GM12878 (cell line): ENCODE measurements around the gene ABHD17C. TPM values are rescaled to one million over a fixed set of nuclear protein-coding genes. Genes with fewer than 3 reads are reported as not detected.

ENCODE experiments used
- ATAC-seq: fragments of 200-7000 bp; cut with Tn5 transposase; 3 replicates; pipeline ENCODE4 v1.9.1; 2020; ENCODE audit warnings: mild to moderate bottlenecking, moderate library complexity
- BruUV-seq: library from RNA; stranded (reverse); fragments of 400-500 nt; replicated peaks from 2 replicates; lab custom pipeline; 2021; lab: Mats Ljungman, UMichigan
- CTCF ChIA-PET: fragments of 300-600 bp; sonication (Branson Sonifier 250); formaldehyde crosslinking; extraction: SDS; loops from one replicate; lab custom pipeline; 2021; ENCODE audit warnings: inconsistent platforms; lab: Yijun Ruan, JAX
- POLR2A ChIA-PET: fragments of 350-600 bp; formaldehyde crosslinking; extraction: SDS; loops from one replicate; lab custom pipeline; 2021; ENCODE audit warnings: inconsistent platforms; lab: Charles Lee
- RAD21 ChIA-PET: fragments of 300-600 bp; sonication (Branson Sonifier 250); formaldehyde crosslinking; loops from one replicate; lab custom pipeline; 2023; ENCODE audit warnings: antibody characterized with exemption; ENCODE audit not compliant: unreplicated experiment; lab: Charles Lee
- SMC1A ChIA-PET: fragments of 300-600 bp; sonication (Branson Sonifier 250); formaldehyde crosslinking; loops from one replicate; lab custom pipeline; 2023; ENCODE audit not compliant: unreplicated experiment, uncharacterized antibody; lab: Charles Lee
- DNase-seq: peaks from one replicate; pipeline ENCODE4 v3.0.0-alpha.2; 2011; ENCODE audit warnings: low read depth, low spot score
- FAIRE-seq: peaks from 3 replicates; lab custom pipeline; 2011; peaks lifted over from hg19 to GRCh38; lab: Jason Lieb, UNC
- H2AFZ ChIP-seq: 2 replicates; pipeline ENCODE4 v1.6.0; 2011; ENCODE audit warnings: low read depth, low read length, control low read depth; ENCODE audit not compliant: control insufficient read depth
- H3K27ac ChIP-seq: 2 replicates; pipeline ENCODE4 v1.5.1; 2011; ENCODE audit warnings: control low read depth; ENCODE audit not compliant: control insufficient read depth, insufficient read depth
- H3K27me3 ChIP-seq, 2 experiments: replicated peaks in 1 of 2; 2 replicates each; pipeline versions ENCODE4 v1.6.0 to v1.6.1; 2011; ENCODE audit warnings: low read length in 1 of 2; ENCODE audit not compliant: control insufficient read depth in 2 of 2, insufficient read depth in 2 of 2
- H3K36me3 ChIP-seq, 2 experiments: 2 replicates each; pipeline ENCODE4 v1.5.1; 2011; ENCODE audit warnings: low read length in 1 of 2; ENCODE audit not compliant: control insufficient read depth in 2 of 2, insufficient read depth in 2 of 2
- H3K4me1 ChIP-seq: 2 replicates; pipeline ENCODE4 v1.6.1; 2011; ENCODE audit warnings: mild to moderate bottlenecking, low read length, moderate library complexity, mixed read lengths; ENCODE audit not compliant: control insufficient read depth, insufficient read depth
- H3K4me2 ChIP-seq: 2 replicates; pipeline ENCODE4 v1.6.0; 2011; ENCODE audit warnings: control low read depth; ENCODE audit not compliant: control insufficient read depth, insufficient read depth
- H3K4me3 ChIP-seq: fragments of 200-600 bp; sonication (generic); 2 replicates; pipeline ENCODE4 v1.5.1; 2016
- H3K79me2 ChIP-seq: 2 replicates; pipeline ENCODE4 v1.6.0; 2011; ENCODE audit warnings: low read length; ENCODE audit not compliant: control insufficient read depth, insufficient read depth
- H3K9ac ChIP-seq: 2 replicates; pipeline ENCODE4 v1.8.0; 2011; ENCODE audit warnings: low read length, control low read depth, mixed read lengths; ENCODE audit not compliant: control insufficient read depth, insufficient read depth
- H3K9me3 ChIP-seq: replicated peaks from 3 replicates; pipeline ENCODE4 v1.5.1; 2011; ENCODE audit warnings: mild to moderate bottlenecking, low read length; ENCODE audit not compliant: control insufficient read depth, insufficient read depth
- H4K20me1 ChIP-seq: 2 replicates; pipeline ENCODE4 v1.6.0; 2011; ENCODE audit not compliant: control insufficient read depth, insufficient read depth
- ATF7 ChIP-seq: fragments of 450-650 bp; IDR thresholded peaks from 2 replicates; pipeline ENCODE4 v1.6.1; 2016; ENCODE audit warnings: low read depth, mild to moderate bottlenecking
- BHLHE40 ChIP-seq, 2 experiments: fragments of 450-650 bp in 1 of 2; IDR thresholded peaks; 2 replicates each; pipeline ENCODE4 v1.6.1; 2011 to 2017; ENCODE audit warnings: low read depth in 2 of 2, borderline replicate concordance in 1 of 2, improper control_type of control experiment in 1 of 2, low read length in 1 of 2, mild to moderate bottlenecking in 1 of 2
- CHD4 ChIP-seq: fragments of 200-600 bp; sonication (generic); IDR thresholded peaks from 2 replicates; pipeline ENCODE4 v1.6.1; 2016; ENCODE audit warnings: mild to moderate bottlenecking
- CREB1 ChIP-seq: IDR thresholded peaks from 2 replicates; pipeline ENCODE4 v1.6.1; 2012; ENCODE audit warnings: low read depth, mild to moderate bottlenecking, inconsistent platforms
- CREM ChIP-seq: IDR thresholded peaks from 2 replicates; pipeline ENCODE4 v1.6.1; 2014; ENCODE audit warnings: antibody characterized with exemption, low read depth
- DPF2 ChIP-seq: fragments of 450-650 bp; IDR thresholded peaks from 2 replicates; pipeline ENCODE4 v1.6.1; 2017; ENCODE audit warnings: mild to moderate bottlenecking
- EED ChIP-seq: sonication (generic); IDR thresholded peaks from 2 replicates; pipeline ENCODE4 v1.6.1; 2016; ENCODE audit warnings: antibody characterized with exemption, low read depth
- ESRRA ChIP-seq: IDR thresholded peaks from 2 replicates; pipeline ENCODE4 v1.6.1; 2012; ENCODE audit warnings: mild to moderate bottlenecking, low read length, improper control_type of control experiment
- IKZF1 ChIP-seq: fragments of 450-650 bp; conservative IDR thresholded peaks from 2 replicates; pipeline ENCODE4 v1.6.1; 2017; ENCODE audit warnings: antibody characterized with exemption, mild to moderate bottlenecking
- IKZF2 ChIP-seq, 2 experiments: fragments of 450-650 bp; IDR thresholded peaks; 2 replicates each; pipeline ENCODE4 v1.6.1; 2017; ENCODE audit warnings: mild to moderate bottlenecking in 2 of 2, moderate library complexity in 2 of 2
- MLLT1 ChIP-seq: fragments of 450-650 bp; IDR thresholded peaks from 2 replicates; pipeline ENCODE4 v1.6.1; 2016; ENCODE audit warnings: mild to moderate bottlenecking
- MTA2 ChIP-seq: fragments of 450-650 bp; IDR thresholded peaks from 2 replicates; pipeline ENCODE4 v1.6.1; 2016; ENCODE audit warnings: low read depth, mild to moderate bottlenecking, moderate library complexity
- PAX5 ChIP-seq: IDR thresholded peaks from 2 replicates; pipeline ENCODE4 v1.6.1; 2011; ENCODE audit warnings: low read depth, low read length, borderline replicate concordance
- PBX3 ChIP-seq: IDR thresholded peaks from 2 replicates; pipeline ENCODE4 v1.6.1; 2011; ENCODE audit warnings: mild to moderate bottlenecking, low read depth, low read length, moderate library complexity; ENCODE audit not compliant: insufficient replicate concordance
- PKNOX1 ChIP-seq: fragments of 450-650 bp; IDR thresholded peaks from 2 replicates; pipeline ENCODE4 v1.6.1; 2016; ENCODE audit warnings: mild to moderate bottlenecking
- POU2F2 ChIP-seq: IDR thresholded peaks from 3 replicates; pipeline ENCODE4 v1.6.1; 2011; ENCODE audit warnings: low read depth, mild to moderate bottlenecking, low read length, borderline replicate concordance
- RAD21 ChIP-seq: IDR thresholded peaks from 2 replicates; pipeline ENCODE4 v1.6.1; 2011; ENCODE audit warnings: mild to moderate bottlenecking, low read depth, low read length, moderate library complexity; ENCODE audit not compliant: insufficient read depth
- RUNX3 ChIP-seq: IDR thresholded peaks from 2 replicates; pipeline ENCODE4 v1.6.1; 2012; ENCODE audit warnings: low read length, inconsistent platforms
- WGBS: methylation state at CpG from one replicate; pipeline ENCODE4 v1.1.6; 2016; ENCODE audit warnings: low lambda C conversion rate; ENCODE audit not compliant: insufficient replicate concordance, insufficient coverage; ENCODE audit errors: missing lambda C conversion rate; 5-methylcytosine and 5-hydroxymethylcytosine counted together
- in situ Hi-C: fragments of 300-500 bp; cut with MboI; formaldehyde crosslinking; loops from 9 replicates; pipeline ENCODE4 v1.14.3; 2018; ENCODE audit warnings: mixed read lengths
- intact Hi-C: fragments of 100-400 bp; cut with micrococcal nuclease; formaldehyde crosslinking; loops from one replicate; pipeline ENCODE4 v1.14.2; 2022; ENCODE audit not compliant: unreplicated experiment
- polyA plus RNA-seq, 11 experiments: library from polyadenylated mRNA; depleted of rRNA in 4 of 11; unstranded in 6 of 11; stranded (reverse) in 5 of 11; fragments of >200 nt; fragmentation: Nextera tagmentation in 4 of 11; fragmentation: Illumina TruSeq in 1 of 11; extraction: Ambion mirVana in 4 of 11; extraction: Trizol in 1 of 11; gene quantifications; 1 replicate in 1 of 11; 2 replicates in 10 of 11; pipeline versions ENCODE4 v1.2.1 to v1.2.3, GENCODE V29; 2011 to 2016; ENCODE audit warnings: inconsistent platforms in 2 of 11, missing spikeins in 2 of 11, low read depth in 1 of 11
- total RNA-seq, 4 experiments: library from RNA; depleted of rRNA in 3 of 4; stranded (reverse); fragments of >200 nt in 3 of 4; fragmentation: Illumina TruSeq in 1 of 4; extraction: Trizol in 1 of 4; gene quantifications; 2 replicates each; pipeline versions ENCODE4 v1.2.1 to v1.2.3, GENCODE V29; 2013 to 2021

Gene ABHD17C
- total and polyA plus RNA-seq, 10 of the 15 experiments (the other 5 are each of a cell fraction or from before 2014, with no cell fraction given), result 0.92 to 11.4 (median 5.5) TPM

- no peak overlapping the region for H3K4me2 ChIP-seq
- H2AFZ ChIP-seq, result no peak overlapping the region
- H3K36me3 ChIP-seq, result no peaks in the 10 kb centered on the region
- no peak overlapping the region for H3K4me3 ChIP-seq
- peak; percentile 96 for ATAC-seq
- H3K79me2 ChIP-seq, result no peaks in the 10 kb centered on the region
- no peak overlapping the region for H3K27ac ChIP-seq
- no peaks in the 10 kb centered on the region; the same call in 1 of the 2 replicates for H3K4me1 ChIP-seq
- ChIA-PET RAD21 (no interaction called here), CTCF (interaction anchor here (1.3 kb wide), 1 partner anchor 51 kb away, joined by 3 read pairs; no protein-coding TSS in a partner anchor), SMC1A (interaction anchor here (1.3 kb wide), 1 partner anchor 37 kb away, joined by 3 read pairs; no protein-coding TSS in a partner anchor), POLR2A (interaction anchor here (1.1 kb wide), 1 partner anchor 15 kb away, joined by 3 read pairs; the partner anchor contains the start of gene ABHD17C)
- no peaks in the 10 kb centered on the region for H3K9me3 ChIP-seq
- DNase-seq, result peak; percentile 41
- WGBS, result 65% methylated on average over 9 of the region's 9 CpGs
- FAIRE-seq, result peak; percentile 77
- H3K9ac ChIP-seq, result no peak overlapping the region
- intact Hi-C loops, result no loop called here
- no peaks in the 10 kb centered on the region for H4K20me1 ChIP-seq
- H3K27me3 ChIP-seq, result no peaks in the 10 kb centered on the region
- no TSS peak for BruUV-seq
- in situ Hi-C loops, result no loop called here
- peak; percentile 88 for TF ChIP-seq RUNX3
- TF ChIP-seq POU2F2, result no peak
- peak; percentile 17; the same call in 1 of the 2 replicates for TF ChIP-seq MTA2
- TF ChIP-seq BHLHE40 (IDR thresholded peaks at IDR 0.05; ENCODE audit: borderline replicate concordance in 1 of 2, low read depth in 2 of 2, low read length in 1 of 2), result 0 out of 4 replicates have a peak, but pooled peaks of 1 of the 2 experiments have one; percentile 25
- TF ChIP-seq ESRRA, result no peak
- TF ChIP-seq PAX5, result 0 out of 2 replicates have a peak, but pooled peaks have one; percentile 13
- TF ChIP-seq ATF7, result peak; percentile 38; the same call in 1 of the 2 replicates
- TF ChIP-seq CREB1, result peak; percentile 56; the same call in 1 of the 2 replicates
- TF ChIP-seq RAD21, result no peak
- peak in 1 of 2 experiments; percentile 26; a peak in 1 of 4 replicates for TF ChIP-seq IKZF2 (IDR thresholded peaks at IDR 0.05)
- TF ChIP-seq PKNOX1, result peak; percentile 92
- TF ChIP-seq IKZF1, result peak; percentile 49; the same call in 1 of the 2 replicates
- peak; percentile 88 for TF ChIP-seq PBX3
- peak; percentile 60; the same call in 1 of the 2 replicates for TF ChIP-seq MLLT1
- peak; percentile 64 for TF ChIP-seq EED
- 0 out of 2 replicates have a peak, but pooled peaks have one; percentile 38 for TF ChIP-seq CREM
- no peak for TF ChIP-seq CHD4
- TF ChIP-seq DPF2, result peak; percentile 38; the same call in 1 of the 2 replicates
Measured at GRCh38 chr15:80710635-80711554, 15.8 kb downstream of the ABHD17C start.
